GM08714 (cell line): ENCODE results near the gene PSD4.

Source experiments
- H3K4me3 ChIP-seq: fragments of 200-500 bp; sonication (Bioruptor generic); 2 replicates; pipeline ENCODE4 v1.5.1; 2014; ENCODE audit warnings: mild to moderate bottlenecking, low read length, inconsistent platforms
- ZNF274 ChIP-seq: IDR thresholded peaks from 2 replicates; pipeline ENCODE4 v1.6.1; 2012; ENCODE audit warnings: mild to moderate bottlenecking, low read depth, low read length

The PSD4 gene

GRCh38 chr2:113135317-113135716 lies 38.5 kb upstream of the PSD4 start:
- no peak overlapping the region for H3K4me3 ChIP-seq
- no peak for TF ChIP-seq ZNF274

DNA sequence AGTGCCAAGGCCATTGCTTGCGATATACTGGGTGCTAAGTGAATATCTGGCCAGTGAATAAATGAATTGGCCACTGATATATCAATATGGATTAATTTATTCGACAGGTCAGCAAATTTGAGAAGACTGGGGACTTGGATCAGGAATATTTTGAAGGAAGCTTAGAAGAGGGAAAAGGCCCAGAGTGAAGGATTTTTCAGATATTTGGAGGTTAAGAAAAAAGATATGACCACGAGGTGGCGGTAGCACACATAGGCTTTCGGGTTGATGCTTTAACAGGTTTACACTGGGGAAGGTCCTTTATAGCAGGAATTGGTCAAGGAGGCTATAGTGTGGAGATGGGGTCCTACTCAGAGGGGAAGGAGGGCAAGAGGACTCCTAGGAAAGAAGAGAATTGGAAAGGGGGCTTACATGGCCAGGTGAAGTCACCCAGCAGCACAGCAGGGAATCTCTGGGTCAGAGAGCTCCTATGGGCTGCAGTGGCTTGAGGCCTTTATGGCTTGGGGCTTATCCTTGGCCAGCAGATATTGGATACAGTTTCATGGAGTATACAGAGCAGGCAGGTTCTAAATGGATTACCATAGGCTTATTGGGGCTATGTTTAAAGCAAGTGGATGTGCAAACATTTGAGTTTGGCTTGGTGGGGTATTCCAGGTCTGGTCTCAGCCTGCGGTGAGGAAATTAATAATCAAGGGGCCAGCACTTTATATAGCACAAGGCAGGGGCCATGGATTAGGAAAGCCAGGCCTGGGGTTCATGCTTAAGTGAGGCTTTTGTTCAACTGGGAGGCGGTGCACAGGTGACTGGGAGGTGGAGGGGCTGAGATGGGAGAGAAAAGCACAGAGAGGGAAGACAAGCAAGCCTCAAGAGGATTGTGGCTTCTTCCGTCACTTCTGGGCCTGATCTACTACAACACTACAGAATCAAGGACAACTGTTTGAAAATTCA lies 36.7 kb upstream of the PSD4 start:
- H3K4me3 ChIP-seq = no peak overlapping the region
- no peak for TF ChIP-seq ZNF274

GRCh38 chr2:113137827-113138226 lies 35.9 kb upstream of the PSD4 start:
- no peak overlapping the region for H3K4me3 ChIP-seq
- no peak for TF ChIP-seq ZNF274

DNA sequence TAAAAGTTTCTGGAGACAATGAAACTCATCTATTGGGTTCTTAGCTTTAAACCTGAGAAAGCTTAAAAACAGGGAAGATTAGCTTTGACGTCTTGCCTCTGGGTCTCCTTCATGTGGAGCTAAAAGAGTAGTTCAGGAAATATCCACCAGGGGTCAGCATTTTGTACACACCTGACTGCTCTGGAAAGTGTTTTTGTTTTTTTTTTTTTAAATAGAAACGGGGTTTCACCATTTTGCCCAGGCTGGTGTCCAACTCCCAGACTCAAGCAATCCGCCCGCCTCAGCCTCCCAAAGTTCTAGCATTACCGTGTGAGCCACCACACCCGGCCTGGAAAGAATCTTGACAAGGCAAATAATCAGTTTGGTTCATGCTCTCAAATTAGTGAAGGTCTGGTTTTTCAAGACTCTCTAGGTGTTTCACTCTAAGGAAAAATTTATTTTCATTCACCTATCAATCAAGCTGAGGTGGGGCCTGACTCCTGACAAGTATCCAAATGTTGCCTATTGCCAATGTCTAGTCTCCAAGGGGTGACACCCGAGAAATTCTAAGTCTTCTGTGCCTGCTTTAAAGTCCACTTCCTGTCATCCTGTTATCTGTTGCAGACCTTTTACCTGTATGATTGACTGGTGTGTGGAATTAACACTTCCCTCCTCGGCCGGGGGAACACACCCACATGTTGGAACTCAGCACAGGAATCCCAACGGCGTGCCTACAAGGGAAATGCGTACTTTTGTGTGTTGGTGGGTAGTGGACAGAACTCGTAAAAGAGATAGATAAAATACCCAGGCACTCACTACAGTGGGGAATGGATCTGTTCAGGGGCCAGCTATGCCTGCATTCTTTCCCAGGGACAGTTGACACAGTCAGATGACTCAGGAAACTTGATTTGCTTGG lies 35.1 kb upstream of the PSD4 start:
- TF ChIP-seq ZNF274 = no peak
- no peak overlapping the region for H3K4me3 ChIP-seq

GRCh38 chr2:113141451-113141850 lies 32.3 kb upstream of the PSD4 start:
- H3K4me3 ChIP-seq = no peak overlapping the region
- TF ChIP-seq ZNF274 = no peak

DNA sequence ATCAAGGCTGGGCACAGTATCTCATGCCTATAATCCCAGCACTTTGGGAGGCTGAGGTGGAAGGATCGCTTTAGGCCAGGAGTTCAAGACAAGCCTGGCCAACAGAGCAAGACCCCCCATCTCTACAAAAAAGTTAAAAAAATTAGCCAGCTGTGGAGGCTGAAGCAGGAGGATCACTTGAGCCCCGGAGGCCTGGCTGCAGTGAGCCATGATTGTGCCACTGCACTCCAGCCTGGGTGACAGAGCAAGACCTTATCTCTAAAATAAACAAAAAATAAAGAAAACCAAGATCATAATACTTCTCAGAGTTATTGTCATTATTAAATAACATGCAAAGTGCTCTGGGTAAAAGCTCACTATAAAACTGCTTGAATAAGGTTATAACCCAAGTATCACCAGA lies 31.5 kb upstream of the PSD4 start:
- H3K4me3 ChIP-seq = no peak overlapping the region
- no peak for TF ChIP-seq ZNF274

DNA sequence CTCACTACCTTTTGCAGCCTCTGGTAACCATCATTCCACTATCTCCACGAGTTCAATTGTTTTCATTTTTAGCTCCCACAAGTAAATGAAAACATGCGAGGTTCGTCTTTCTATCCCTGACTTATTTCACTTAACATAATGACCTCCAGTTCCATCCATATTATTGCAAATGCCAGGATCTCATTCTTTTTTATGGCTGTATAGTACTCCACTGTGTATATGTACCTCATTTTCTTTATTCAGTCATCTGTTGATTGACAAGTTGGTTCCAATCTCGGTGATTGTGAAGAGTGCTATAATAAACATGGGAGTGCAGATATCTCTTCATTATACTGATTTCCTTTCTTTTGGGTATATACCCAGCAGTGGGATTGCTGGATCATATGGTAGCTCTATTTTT lies 29.5 kb upstream of the PSD4 start:
- TF ChIP-seq ZNF274 = no peak
- no peak overlapping the region for H3K4me3 ChIP-seq

DNA sequence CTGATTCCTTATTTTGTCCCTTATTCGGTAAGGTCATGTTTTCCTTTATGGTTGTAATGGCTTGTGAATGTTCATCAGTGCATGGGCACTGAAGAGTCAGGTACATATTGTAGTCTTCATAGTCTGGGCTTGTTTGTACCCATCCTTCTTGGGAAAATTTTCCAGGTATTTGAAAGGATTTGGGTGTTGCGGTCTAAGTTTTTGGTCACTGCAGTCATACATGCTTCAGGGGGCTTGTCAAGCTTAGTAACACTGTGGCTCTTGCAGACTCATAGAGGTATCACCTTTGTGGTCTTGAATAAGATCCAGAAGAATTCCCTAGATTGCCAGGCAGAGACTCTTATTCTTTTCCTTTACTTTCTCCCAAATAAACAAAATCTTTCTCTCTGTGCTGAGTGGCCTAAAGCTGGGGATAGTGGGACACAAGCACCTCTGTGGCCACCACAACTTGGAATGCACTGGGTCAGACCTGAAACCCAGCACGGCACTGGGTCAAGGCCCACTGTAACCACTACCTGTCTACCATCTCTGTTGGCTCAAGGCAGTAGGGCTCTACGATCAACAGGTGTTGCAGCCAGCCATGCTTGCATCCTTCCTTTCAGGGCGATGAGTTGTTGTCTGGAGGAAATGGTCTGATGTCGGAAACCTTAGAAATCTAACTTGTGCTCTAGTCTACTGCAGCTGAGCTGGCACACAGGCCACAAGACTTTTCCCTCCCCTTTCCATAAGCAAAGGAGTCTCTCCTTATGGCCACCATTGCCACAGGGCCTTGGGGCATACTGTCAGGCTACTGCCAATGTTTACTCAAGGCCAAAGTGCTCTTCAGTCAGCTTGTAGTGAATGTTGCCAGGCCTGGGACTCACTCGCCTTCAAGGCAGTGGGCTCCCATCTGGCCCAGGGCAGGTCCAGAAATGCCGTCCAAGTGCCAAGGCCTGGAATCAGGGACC lies 24.9 kb upstream of the PSD4 start:
- H3K4me3 ChIP-seq = no peak overlapping the region
- no peak for TF ChIP-seq ZNF274

DNA sequence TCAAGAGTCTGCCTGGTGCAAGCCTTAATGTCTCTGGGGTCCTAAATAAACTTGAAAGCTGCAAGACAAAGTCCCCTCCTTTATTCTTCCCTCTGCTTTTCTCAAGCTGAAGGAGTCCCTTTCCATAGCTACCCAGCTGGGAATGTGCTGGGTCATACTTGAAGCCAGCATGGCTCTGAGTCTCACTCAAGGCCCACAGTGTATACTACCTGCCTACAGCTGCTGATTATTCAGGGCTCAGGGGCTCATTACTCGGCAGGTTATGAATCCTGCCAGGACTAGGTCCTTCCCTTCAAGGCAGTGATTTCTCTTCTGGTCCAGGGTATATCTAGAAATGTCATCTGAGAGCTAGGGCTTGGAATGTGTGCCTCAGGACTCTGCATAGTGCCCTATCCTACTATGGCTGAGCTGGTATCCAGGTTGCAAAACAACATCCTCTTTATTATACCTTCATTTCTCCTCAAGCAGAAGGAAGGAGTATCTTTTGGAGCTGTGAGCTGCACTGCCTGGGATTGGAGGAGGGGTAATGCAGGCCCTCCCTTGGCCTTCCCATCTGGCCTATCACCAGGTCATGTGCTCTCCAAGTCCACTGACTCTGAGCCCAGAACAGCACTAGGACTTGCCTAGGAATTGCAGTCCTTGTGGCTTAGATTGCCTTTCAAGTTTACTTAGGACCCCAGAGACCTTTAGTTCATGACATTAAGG lies 24.1 kb upstream of the PSD4 start:
- H3K4me3 ChIP-seq = no peak overlapping the region
- no peak for TF ChIP-seq ZNF274

DNA sequence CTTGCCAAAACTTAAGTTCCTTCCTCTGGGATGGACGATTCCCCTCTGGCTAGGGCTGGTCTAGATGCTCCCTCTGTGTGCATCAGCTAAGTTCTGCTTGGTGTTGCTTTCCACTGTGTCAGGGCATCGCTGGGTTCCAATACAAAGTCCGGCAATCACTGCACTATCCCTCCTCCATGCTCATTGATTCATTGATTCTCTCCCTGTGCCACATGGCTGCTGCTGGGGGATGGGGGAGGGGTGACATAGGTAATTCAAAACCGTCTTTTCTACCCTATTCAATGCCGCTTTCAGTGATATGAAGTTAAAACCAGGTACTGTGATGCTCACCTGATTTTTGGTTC lies 23.5 kb upstream of the PSD4 start:
- no peak for TF ChIP-seq ZNF274
- H3K4me3 ChIP-seq = no peak overlapping the region

GRCh38 chr2:113155331-113155730 lies 18.4 kb upstream of the PSD4 start:
- no peak overlapping the region for H3K4me3 ChIP-seq
- no peak for TF ChIP-seq ZNF274

GRCh38 chr2:113156278-113157117 lies 17.3 kb upstream of the PSD4 start:
- no peak for TF ChIP-seq ZNF274

More at GRCh38 chr2:113156278-113157117, 17.3 kb upstream of the PSD4 start:
- H3K4me3 ChIP-seq = peak overlapping the region; percentile 47; the same call in 1 of the 2 replicates
